HG02852 (cell line): ENCODE results near the gene PPP1R3C.

Experiments
- ATAC-seq: cut with Tn5 transposase; IDR thresholded peaks from one replicate; pipeline ENCODE4 v1.9.1; 2021; ENCODE audit warnings: mild to moderate bottlenecking, moderate library complexity; ENCODE audit not compliant: unreplicated experiment

PPP1R3C gene

GRCh38 chr10:91629715-91630549 lies 2.9 kb downstream of the PPP1R3C start:
- ATAC-seq, result no peak

- no peak for ATAC-seq
Observed at GRCh38 chr10:91628383-91628782, 4.5 kb downstream of the PPP1R3C start.

- ATAC-seq, result no peak
Observed at GRCh38 chr10:91627344-91628102, 5.3 kb downstream of the PPP1R3C start.

- no peak for ATAC-seq
Observed at GRCh38 chr10:91626936-91627335, 5.9 kb downstream of the PPP1R3C start.

GRCh38 chr10:91624633-91625032 lies 8.2 kb downstream of the PPP1R3C start:
- no peak for ATAC-seq

GRCh38 chr10:91622601-91623000 lies 10.3 kb downstream of the PPP1R3C start:
- ATAC-seq, result no peak

GRCh38 chr10:91621483-91622113 lies 11.3 kb downstream of the PPP1R3C start:
- no peak for ATAC-seq

- ATAC-seq, result no peak
Observed at GRCh38 chr10:91617072-91617609, 15.7 kb downstream of the PPP1R3C start.

- no peak for ATAC-seq
Observed at GRCh38 chr10:91616137-91616536, 16.7 kb downstream of the PPP1R3C start.

GRCh38 chr10:91614225-91614624 lies 18.6 kb downstream of the PPP1R3C start:
- no peak for ATAC-seq

GRCh38 chr10:91613411-91614187 lies 19.3 kb downstream of the PPP1R3C start:
- ATAC-seq, result no peak

GRCh38 chr10:91610919-91611318 lies 22.0 kb downstream of the PPP1R3C start:
- ATAC-seq, result no peak

- ATAC-seq, result no peak
Observed at GRCh38 chr10:91610444-91610843, 22.4 kb downstream of the PPP1R3C start.

- ATAC-seq, result no peak
Observed at GRCh38 chr10:91607646-91608403, 25.0 kb downstream of the PPP1R3C start.

- ATAC-seq, result no peak
Observed at GRCh38 chr10:91605968-91606367, 26.9 kb downstream of the PPP1R3C start.

GRCh38 chr10:91604553-91605534 lies 28.0 kb downstream of the PPP1R3C start:
- ATAC-seq, result no peak

GRCh38 chr10:91603931-91604331 lies 28.9 kb downstream of the PPP1R3C start:
- ATAC-seq, result no peak

- no peak for ATAC-seq
Observed at GRCh38 chr10:91602868-91603568, 29.9 kb downstream of the PPP1R3C start.
